ENCODE measurements around the gene IPO9. TPM values are rescaled to one million over a fixed set of nuclear protein-coding genes. Genes with fewer than 3 reads are reported as not detected.

IPO9 gene
- total RNA-seq, 1 experiment from 2014 or later, result 106 TPM

GRCh38 chr1:201828217-201828819 is 639 bp upstream of the IPO9 start:
- ChIA-PET CTCF (interaction anchor here (0.6 kb wide), 1 partner anchor 172 kb away, joined by 3 read pairs; no protein-coding TSS in a partner anchor), POLR2A (no interaction called here)
- DNase-seq (ENCODE audit: low read depth, low spot score) (no peak), ATAC-seq (no peak)
- H3K27me3 ChIP-seq (ENCODE audit: control insufficient read depth, insufficient read depth, low read length), result no peaks in the 10 kb centered on the region
- intact Hi-C loops (cut with micrococcal nuclease; ENCODE audit: unreplicated experiment) (no loop called here), in situ Hi-C loops (cut with HindIII; ENCODE audit: low pct_unique_long_range_greater_than_20kb, low sequenced_read_pairs) (no loop called here)
- peak overlapping the region; percentile 19 to 83; a peak in 3 of 4 replicates for H3K4me3 ChIP-seq (ENCODE audit: low read depth in 2 of 2, low read length in 2 of 2)
- TF ChIP-seq SIN3A (IDR thresholded peaks at IDR 0.05; ENCODE audit: borderline replicate concordance, insufficient read depth, low read depth, low read length), result no peak
- TF ChIP-seq CTCF (IDR thresholded peaks at IDR 0.05), result no peak
- no peak for TF ChIP-seq REST (IDR thresholded peaks at IDR 0.05; ENCODE audit: insufficient read depth in 1 of 2, low read depth in 2 of 2, low read length in 1 of 2)
- no peak for TF ChIP-seq POLR2AphosphoS5 (IDR thresholded peaks at IDR 0.05; ENCODE audit: low read depth, low read length)
- TF ChIP-seq TCF7L2 (IDR thresholded peaks at IDR 0.05; ENCODE audit: low read depth, low read length), result no peak
- no peaks in the 10 kb centered on the region; the same call in 1 of the 2 replicates for H3K36me3 ChIP-seq (ENCODE audit: control insufficient read depth, insufficient read depth, low read length)
- BruUV-seq (replicated peaks), result no TSS peak
- H3K4me1 ChIP-seq (ENCODE audit: control insufficient read depth, insufficient read depth, low read length), result peaks cover 24% of the 10 kb centered on the region
- no peaks in the 10 kb centered on the region for H3K9me3 ChIP-seq (ENCODE audit: control insufficient read depth, insufficient read depth, low read depth, low read length)
- H3K27ac ChIP-seq (ENCODE audit: low read length), result 0 out of 2 replicates have a peak overlapping the region, but pooled peaks have one; percentile 39

GRCh38 chr1:201831371-201831770 is 2.4 kb downstream of the IPO9 start:
- in situ Hi-C loops (cut with HindIII; ENCODE audit: low pct_unique_long_range_greater_than_20kb, low sequenced_read_pairs), result no loop called here
- no TSS peak for BruUV-seq (replicated peaks)
- no peak overlapping the region for H3K4me3 ChIP-seq (ENCODE audit: low read depth in 2 of 2, low read length in 2 of 2)
- intact Hi-C loops (cut with micrococcal nuclease; ENCODE audit: unreplicated experiment), result no loop called here
- no peaks in the 10 kb centered on the region; the same call in 1 of the 2 replicates for H3K36me3 ChIP-seq (ENCODE audit: control insufficient read depth, insufficient read depth, low read length)
- DNase-seq (ENCODE audit: low read depth, low spot score) (no peak), ATAC-seq (no peak)
- TF ChIP-seq CTCF (IDR thresholded peaks at IDR 0.05), result no peak
- no peak for TF ChIP-seq POLR2AphosphoS5 (IDR thresholded peaks at IDR 0.05; ENCODE audit: low read depth, low read length)
- no peak for TF ChIP-seq SIN3A (IDR thresholded peaks at IDR 0.05; ENCODE audit: borderline replicate concordance, insufficient read depth, low read depth, low read length)
- no peak for TF ChIP-seq TCF7L2 (IDR thresholded peaks at IDR 0.05; ENCODE audit: low read depth, low read length)
- no peak for TF ChIP-seq REST (IDR thresholded peaks at IDR 0.05; ENCODE audit: insufficient read depth in 1 of 2, low read depth in 2 of 2, low read length in 1 of 2)
- H3K4me1 ChIP-seq (ENCODE audit: control insufficient read depth, insufficient read depth, low read length), result peaks cover 24% of the 10 kb centered on the region
- H3K27ac ChIP-seq (ENCODE audit: low read length), result no peak overlapping the region
- ChIA-PET POLR2A (no interaction called here), CTCF (no interaction called here)
- no peaks in the 10 kb centered on the region for H3K27me3 ChIP-seq (ENCODE audit: control insufficient read depth, insufficient read depth, low read length)
- no peaks in the 10 kb centered on the region for H3K9me3 ChIP-seq (ENCODE audit: control insufficient read depth, insufficient read depth, low read depth, low read length)
